HS-27A (cell line): ENCODE measurements around the gene COA6.
"Not testable (repeated sequence)": the region's sequence is repeated elsewhere in the genome, so short reads cannot be mapped to it uniquely, and the experiment has no call there.

Experiments used
- DNase-seq: peaks from one replicate; pipeline ENCODE4 v3.0.0-alpha.2; 2012; ENCODE audit warnings: low read depth, missing footprints

The COA6 gene, protein sequence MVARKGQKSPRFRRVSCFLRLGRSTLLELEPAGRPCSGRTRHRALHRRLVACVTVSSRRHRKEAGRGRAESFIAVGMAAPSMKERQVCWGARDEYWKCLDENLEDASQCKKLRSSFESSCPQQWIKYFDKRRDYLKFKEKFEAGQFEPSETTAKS

DNA sequence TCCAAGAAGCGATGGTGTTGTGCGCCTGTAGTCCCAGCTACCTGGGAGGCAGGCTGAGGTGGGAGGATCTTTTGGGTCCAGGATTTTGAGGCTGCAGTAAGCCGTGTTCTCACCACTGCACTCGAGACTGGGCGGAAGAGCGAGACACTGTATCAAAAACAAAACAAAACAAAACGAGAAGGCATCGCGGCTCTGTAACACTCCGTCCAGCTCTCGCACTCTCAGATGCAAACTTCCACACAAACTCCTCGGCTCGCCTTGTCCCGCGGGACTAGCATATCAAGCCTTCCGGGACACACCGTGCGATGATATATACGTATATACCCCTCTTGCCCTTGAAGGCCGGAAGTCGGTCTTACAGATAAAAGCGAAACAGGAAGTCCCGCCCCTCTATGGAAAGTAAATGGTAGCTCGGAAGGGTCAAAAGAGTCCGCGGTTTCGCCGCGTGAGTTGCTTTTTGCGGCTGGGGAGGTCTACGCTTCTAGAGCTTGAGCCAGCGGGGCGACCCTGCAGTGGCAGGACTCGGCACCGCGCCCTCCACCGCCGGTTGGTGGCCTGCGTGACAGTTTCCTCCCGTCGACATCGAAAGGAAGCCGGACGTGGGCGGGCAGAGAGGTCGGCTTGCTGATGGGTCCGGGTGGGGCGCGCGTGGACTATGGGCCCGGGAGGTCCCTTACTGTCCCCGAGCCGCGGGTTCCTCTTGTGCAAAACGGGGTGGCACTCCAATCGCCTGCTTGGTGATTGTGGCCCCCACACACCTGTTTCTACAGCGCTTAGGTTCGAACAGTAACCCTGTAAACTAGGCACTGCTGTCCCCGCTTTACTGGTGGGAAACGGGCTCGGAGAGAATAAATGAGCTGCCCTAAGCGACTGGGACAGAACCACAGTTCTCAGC, at the start of gene COA6:
TSS of gene COA6 (plus strand) at position 393 of the 895 bp plus-strand sequence. CDS start at position 404, 11 bp downstream.
- DNase-seq: peak; percentile 88

DNA sequence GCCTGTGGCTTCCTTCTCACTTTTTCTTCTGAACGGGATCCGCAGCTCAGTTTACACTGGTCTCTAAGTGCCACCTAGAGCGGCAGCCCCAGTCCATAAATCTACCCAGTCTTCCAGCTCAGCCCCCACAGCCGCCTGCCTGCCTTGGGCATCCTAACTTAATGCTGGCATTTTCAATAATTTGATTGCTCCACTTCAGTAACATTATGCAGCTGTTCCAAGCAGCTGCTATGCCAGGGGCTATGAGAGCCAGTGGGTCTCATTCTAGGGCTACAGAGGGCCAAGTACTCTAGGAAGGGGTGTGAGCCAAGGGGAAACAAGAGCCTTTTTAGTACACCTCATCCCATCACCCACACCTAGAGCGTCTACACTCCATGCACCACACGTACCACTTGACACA, 48.4 kb upstream of the COA6 start:
- DNase-seq: no peak

DNA sequence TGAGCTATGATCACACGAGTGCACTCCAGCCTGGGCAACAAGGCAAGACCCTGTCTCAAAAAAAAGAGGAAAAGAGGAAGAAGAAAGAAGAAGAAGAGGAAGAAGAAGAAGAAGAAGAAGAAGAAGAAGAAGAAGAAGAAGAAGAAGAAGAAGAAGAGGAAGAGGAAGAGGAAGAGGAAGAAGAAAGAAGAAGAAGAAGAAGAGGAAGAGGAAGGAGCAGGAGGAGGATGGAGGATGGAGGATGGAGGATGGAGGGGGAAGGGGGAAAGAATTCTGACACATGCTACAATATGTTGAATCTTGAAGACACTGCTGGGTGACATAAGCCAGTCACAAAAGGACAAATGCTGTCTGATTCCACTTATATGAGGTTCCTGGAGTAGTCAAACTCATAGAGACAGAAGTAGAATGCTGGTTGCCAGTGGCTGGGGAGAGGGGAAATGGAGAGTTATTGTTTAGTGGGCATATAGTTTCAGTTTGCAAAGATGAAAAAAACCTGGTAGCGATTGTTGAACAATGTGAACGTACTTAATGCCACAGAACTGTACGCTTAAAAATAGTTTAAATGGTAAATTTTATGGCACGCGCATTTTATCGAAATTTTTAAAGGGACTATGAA, 47.3 kb upstream of the COA6 start:
- DNase-seq: no peak

DNA sequence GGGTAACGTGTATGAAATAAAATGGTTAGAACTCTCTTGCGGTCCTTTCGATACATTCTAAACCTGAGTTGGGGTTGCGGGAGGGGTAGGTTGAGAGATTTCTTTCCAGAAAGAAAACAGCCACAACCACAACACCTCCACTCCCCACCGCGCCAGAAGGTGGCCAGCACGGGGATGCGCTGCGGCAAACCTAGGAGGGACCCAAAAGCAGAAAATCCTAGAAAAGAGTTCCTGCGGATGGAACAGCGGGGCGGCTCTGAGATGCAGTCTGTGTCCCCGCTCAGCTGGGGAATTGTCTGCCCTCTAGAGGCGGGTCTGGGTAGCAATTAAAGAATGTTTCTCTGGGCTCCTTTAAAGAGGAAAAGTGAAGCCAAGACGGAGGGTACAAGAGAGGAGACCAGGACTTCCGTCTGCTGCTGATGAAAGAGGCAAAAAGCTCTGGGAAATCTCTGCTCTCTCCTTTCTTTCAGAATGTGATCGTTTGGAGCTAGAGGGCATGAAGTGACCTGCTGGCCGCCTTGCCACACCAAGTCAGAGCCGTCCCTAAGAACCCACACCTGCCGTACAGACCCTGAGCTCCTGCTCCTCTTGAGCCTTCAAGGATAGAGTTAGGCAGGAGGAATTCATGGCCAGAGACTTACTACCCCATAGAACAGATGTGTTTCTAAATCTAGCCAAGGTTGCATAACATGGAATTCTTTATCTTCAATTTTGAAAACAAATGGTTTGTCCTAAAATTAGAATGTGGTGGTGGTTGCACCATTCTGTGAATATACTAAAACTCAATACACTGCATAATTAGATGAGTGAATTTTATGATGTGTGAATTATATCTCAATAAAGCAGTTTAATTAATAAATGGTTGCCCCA, 46.5 kb upstream of the COA6 start:
- DNase-seq: peak; percentile 15

DNA sequence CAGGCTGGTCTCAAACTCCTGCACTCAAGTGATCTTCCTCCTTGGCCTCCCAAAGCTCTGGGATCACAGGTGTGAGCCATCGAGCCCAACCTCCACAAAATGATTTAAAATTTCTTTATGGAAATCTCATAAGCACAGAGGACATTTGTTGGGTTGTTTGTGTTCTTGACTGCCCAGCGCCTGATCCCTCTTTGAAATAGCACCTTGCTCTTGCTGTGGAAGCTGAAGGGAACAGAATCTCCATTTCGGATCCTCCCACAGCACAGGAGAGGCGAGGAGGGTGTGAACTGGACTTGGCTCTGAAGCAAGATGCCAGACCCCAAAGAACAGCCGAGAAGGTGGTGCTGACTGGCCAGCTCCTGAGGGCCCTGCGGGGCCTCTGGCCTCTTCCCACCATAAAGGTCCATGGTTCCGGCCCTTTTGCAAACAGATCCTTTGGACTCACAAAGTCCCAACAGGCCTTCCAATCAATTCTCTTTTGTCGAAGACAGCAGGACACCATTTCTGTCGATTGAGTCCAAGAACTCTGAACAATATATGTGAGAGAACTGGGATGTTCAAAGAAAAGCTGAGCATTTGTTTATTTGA, 45.6 kb upstream of the COA6 start:
- no peak for DNase-seq

DNA sequence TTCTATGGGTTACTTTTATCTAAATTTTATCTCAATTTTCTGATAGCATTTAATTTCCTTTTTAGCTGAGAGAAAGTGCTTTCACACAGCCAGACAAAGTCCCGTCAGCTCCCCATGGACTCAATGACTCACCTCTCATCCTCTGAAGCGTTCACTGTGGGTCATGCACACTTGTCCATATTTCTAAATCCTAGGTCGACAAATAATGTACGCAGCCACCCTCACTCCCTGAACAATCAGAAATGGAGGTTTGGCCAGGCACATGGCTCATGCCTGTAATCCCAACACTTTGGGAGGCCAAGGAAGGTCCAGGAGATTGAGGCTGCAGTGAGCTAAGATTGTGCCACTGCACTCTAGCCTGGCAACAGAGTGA, 42.4 kb upstream of the COA6 start:
- DNase-seq: no peak

DNA sequence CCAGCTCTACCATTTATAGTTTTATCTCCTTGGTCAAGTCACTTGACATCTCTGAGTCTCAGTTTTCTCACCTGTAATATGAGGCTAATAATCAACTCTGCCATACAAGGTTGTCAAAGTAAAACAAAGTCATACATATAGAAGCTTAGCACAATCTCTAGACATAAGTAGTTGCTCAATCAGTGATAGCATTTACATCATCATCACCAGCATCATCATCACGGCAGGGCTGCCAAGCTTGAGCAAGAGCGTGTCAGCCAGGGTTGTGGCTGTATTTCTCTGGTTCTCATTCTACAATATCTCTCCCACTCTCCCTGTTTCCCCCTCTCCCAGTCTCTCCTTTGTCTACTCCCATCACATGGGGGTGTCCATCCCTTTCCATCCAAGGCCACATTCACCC, 41.7 kb upstream of the COA6 start:
- no peak for DNase-seq

DNA sequence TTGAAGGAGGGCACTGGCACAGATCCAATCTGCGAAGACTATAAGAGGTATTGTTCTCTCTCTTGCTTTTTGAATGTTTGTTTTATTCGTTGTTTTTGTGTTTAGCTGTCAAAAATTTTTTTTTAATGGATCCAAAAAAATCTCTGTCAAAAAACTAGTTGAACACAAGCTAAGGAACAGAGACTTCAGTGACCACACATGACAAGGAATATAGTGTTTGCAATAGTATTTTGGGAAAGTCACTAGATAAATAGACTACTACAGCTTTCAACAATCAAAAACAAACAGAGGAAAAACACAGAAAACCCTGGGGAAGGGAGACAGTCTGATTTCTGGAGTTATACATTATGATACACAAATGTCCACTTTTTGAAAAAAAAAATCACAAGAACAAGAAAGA, 36.9 kb upstream of the COA6 start:
- no peak for DNase-seq

DNA sequence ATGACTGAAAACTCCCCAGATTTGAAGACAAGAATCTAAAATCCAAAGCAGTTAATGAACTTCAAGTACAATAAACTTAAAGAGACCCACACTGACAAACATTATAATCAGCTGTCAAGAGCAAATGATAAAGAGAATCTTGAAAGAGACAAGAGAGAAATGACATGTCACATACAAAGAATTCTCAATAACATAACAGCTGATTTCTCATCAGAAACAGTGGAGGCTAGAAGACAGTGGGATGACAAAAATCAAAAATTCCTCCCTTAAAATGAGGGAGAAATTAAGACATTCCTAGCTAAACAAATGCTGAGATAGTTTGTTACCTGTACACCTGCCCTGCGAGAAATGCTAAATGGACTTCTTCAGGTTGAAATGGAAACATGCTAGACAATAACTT, 36.0 kb upstream of the COA6 start:
- no peak for DNase-seq

DNA sequence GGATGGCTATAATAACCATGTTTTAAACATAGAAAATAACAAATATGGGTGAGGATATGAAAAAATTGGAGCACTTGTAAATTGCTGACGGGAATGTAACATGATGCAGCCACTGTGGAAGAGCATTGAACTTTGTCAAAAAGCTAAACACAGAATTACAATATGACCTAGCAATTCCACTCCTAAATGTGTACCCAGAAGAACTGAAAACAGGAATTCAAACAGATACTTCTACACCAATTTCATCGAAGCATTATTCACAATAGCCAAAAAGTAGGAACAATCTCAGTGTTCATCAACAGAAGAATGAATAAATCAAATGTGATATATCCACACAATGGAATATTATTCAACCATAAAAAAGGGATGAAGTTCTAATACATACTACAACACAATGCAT, 32.7 kb upstream of the COA6 start:
- DNase-seq: no peak

DNA sequence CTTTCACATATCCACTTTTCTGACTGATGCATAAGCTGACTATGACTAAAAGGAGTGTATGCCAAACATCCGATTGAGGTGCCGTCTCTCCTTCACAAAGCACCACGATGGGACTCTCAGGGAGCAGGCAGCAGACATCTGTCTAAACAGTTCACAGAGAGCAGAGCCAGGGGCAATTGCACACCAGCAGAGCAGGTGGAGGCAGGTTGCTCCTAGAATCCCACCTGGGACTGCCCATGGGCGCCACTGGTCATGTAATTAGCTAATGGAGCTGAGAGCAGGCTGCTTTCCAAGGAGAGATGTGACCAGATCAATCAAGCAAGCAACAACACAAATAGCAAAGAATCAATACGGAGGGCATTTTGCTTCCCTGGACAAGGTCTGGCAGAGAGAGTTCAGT, 30.5 kb upstream of the COA6 start:
- DNase-seq: no peak

DNA sequence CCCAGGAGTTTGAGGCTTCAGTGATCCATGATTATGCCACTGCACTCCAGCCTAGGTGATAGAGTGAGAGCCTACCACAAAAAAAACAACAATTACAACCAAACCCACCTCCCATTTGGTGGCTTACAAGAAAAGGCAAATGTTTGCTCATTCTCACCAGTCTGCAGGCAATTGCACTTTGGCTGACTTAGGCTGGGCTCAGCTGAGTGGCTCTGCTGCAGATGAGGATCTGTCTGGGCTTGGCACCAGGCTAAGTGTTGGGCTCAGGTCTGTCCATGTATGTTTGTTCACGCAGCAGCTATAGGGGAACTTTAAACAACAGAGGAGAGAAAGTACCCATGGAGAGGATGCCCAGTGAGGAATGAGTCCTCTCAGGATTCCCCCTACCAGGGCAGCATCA, 28.0 kb upstream of the COA6 start:
- DNase-seq: no peak

DNA sequence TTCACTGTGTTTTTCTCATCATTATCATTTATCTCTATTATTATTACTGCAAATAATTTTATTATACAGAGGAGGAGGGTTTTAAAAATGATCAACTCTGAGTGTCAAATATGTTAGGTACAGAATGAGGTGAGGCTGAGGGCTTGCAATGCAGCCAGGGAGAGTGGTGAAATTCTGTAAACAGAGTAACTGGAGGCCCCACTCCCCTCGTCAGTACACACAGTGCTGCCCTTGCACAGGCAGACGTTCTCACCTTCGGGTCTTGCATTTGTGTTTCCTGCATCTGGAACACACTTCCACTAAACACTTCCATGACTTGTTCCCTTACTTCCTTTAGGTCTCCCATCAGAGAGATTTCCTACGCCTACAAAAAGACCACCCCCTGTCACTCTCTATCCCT, 24.3 kb upstream of the COA6 start:
- DNase-seq: no peak

DNA sequence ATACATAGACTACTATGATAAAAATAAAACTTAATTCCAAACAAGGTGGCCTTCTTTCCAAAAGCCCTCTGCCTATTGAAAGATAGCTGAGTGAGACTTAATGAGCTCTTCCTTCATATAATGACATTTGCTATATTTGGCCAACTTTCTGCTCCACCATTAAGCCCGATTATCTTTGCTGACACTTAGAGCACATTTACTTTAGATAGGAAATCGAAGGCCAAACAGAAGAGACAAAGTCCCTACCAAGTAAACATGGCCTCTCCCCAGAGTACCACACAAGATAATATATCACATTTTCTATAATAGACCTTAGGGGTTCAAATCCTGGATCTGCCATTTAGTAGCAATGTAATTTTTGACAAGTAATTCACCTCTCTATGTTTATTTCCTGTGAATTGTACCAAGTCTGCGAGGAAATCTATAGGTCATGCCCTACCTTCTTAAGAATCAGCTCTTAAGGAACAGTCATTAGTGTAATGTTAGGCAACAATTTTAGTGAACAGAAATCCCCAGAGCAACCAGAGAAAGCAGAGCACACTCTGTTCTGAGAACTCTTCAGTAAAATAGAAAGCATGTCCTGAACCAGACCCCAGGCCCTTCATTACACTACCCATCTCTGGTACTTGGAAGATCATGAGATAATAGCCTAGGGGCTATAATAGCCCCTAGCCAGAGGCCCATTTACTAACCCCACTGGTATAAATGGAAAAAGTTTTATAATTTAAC, 17.3 kb upstream of the COA6 start:
- DNase-seq: no peak

DNA sequence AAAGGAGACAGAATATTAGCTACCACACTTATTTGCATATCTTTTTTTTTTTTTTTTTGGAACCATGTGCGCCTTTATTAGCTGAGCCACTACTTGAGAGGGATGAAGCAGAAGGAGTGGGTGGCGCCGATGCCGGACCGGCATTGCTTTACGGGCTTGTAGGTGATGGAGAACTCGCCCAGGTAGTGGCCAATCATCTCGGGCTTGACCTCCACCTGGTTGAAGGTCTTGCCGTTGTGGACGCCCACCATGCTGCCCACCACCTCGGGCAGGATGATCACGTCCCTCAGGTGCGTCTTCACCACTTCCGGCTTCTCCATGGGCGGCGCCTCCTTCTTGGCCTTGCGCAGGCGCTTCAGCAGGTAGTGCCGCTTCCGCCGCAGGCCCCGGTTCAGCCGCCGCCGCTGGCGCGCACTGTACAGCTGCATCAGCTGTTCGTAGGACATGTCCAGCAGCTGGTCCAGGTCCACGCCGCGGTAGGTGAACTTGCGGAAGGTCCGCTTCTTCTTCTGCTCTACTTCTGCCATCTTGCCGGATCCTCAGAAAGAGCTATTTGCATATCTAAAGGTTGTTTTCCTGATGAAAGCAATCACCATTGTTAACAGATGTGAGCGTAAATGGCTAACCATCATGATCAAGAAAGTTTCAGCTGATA, 16.5 kb upstream of the COA6 start:
- not testable (repeated sequence) for DNase-seq

DNA sequence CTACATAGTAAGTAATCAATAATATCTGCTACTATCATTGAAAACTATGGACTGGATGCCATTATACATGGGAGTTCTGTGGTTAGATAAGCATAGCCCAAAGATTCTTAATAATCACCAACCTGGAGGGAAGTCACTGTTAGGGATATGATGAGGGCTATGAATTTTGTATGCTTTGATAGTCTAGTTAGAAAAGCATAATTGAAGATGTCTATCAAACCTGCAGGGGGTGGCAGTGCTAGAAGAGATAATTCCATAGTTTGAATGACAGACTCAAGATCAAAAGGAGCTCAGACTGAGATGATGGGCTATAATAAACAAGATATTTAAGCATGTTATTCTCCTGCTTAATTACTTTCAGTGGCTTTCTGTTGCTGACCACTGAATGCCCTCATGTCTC, 15.4 kb upstream of the COA6 start:
- no peak for DNase-seq

DNA sequence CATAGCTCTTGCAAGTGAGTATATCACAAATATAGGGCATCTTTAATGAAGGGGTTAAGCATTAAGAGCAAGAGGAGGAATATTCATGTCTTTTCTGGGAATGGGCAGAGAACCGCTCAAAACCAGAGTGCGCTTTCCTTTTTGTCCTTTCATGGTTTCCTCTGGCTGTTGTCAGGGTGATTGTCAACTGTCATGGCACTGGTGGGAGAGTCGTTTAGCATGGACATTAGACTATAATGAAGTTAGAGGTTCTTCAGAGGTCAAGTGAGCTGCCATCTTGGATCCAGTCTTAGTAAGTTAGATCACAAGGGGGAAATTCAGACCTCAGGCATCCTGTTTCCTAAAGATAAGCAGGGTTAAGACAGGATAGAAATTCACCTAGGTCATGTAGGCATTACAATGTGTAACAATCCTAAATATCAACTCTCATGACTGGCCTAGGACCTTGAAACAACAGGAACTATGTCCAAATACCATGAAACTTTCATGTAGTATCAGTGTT, 12.1 kb upstream of the COA6 start:
- no peak for DNase-seq

DNA sequence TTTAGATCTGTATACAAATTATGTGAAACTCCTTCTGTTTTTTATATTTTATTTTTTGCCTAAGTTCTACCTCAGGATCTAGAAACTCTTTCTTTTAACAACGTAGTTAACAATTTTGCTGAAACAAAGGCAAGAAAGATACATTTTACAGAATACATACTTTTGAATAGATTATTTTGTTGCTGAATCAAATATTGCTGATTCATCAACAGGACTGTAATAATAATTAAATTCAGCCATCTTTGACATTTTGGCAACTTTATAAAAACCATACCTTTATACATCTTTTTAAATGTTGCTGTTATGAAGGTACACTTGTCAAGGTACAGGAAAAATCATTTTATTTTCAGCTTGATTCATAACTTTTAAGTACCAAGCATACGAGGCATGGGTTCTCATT, 10.7 kb upstream of the COA6 start:
- no peak for DNase-seq

DNA sequence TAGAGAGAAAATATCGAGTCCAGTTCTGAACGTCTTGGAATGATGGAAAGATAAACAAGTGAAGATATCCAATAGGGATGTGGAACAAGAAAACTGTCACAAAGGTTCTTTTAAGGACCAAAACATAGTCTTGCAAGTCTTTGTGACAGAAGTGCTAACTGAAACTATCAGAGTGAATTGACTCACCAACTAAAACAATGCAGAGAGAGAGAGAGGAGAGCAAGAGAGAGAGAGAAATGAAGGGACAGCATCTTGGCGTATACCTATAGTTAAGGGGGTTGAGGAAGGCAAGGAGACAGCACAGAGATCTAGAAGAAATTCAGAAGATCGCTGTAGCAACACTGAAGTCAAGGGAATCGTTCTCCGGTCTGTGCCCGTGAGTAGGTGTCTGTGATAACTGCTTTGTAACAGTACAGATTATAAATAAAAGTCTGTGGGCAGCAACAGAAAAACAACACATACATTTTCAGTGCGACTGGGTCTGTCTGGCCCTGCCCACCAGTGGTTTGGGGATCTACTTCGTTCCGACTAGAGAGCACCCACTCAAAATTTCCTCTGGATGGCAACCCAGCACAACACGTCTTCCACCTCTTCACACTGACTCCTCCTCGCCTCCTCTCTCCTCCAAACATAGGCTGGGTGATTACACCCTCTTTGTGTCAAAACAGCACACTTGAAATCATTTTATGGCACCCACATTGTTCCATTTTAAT, 4.8 kb upstream of the COA6 start:
- DNase-seq: no peak

DNA sequence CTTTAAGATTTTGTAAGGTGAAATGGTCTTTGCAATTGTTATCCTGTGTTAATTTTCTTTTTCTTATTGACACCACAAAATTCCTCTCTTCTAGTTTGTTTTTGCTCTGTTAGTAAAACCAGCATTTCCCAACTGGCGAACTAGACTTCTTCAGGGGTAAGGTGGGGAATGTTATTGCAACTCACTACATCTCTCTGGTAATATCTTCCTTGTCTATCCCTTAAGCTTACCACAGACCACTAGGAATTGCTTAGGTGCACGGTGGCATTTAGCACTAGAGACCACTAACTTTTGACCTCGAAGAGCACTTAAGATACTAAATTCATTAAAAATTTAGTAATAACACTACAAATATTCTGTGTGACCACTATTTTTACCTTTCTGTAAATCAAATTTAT, 4.2 kb upstream of the COA6 start:
- DNase-seq: no peak
